Measurements from ENCODE around the gene GPR21.

DNA sequence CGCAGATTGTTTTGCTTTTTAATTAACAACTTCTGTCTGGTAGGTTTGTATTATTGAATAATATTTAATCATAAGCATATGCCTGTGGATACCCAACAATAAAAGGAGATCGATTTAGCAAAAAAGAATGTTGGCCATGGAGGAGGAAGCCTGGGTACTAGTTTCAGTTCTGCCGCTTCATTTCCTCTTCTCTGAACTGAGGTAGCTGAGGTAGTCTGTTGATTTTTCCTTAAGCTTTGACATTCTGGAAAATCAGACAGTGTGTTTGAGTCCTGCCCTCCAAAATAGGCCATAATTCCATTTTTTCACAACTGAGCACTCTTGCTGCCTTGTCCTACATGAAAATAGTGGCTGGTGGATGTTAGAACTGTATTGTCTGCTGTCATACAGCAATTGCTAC is 6.0 kb upstream of the GPR21 start:
- no peak for TF ChIP-seq CTCF (IDR thresholded peaks at IDR 0.05; ENCODE audit: low read length)
- TF ChIP-seq EZH2phosphoT487 (IDR thresholded peaks at IDR 0.05; ENCODE audit: low read length): no peak
- TF ChIP-seq EZH2 (optimal IDR thresholded peaks at IDR 0.05; ENCODE audit: low read depth, low read length): no peak

Measured in MM.1S (cell line).